ENCODE data around the gene TMEM165. TPM values are rescaled to one million over a fixed set of nuclear protein-coding genes. Genes with fewer than 3 reads are reported as not detected.

Gene TMEM165
- polyA plus RNA-seq, 1 donor from 2014 or later, result 102 TPM

DNA sequence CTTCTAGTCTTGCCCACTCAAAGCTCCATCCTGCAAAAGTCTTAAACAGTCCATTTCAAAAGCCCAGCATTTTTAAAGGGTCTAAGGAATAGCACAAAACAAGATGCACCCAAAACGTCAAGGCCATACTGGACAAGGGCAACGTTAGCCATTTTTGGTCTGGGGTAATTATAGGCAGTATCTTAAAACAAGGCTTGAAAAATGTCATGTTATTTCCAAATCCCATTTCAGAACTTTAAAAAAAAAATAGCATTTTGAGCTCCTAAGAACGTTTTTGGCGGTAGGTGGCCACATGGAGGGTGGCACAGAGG lies 584 bp upstream of the TMEM165 start:
- Histone ChIP-seq H3K27ac (ENCODE audit: low read length) (peak overlapping the region; percentile 39), H3K9me2 (ENCODE audit: insufficient read depth, low read length) (no peaks in the 10 kb centered on the region), H3K27me3 (ENCODE audit: insufficient read depth, low read depth, low read length) (peaks cover 3% of the 10 kb centered on the region)

DNA sequence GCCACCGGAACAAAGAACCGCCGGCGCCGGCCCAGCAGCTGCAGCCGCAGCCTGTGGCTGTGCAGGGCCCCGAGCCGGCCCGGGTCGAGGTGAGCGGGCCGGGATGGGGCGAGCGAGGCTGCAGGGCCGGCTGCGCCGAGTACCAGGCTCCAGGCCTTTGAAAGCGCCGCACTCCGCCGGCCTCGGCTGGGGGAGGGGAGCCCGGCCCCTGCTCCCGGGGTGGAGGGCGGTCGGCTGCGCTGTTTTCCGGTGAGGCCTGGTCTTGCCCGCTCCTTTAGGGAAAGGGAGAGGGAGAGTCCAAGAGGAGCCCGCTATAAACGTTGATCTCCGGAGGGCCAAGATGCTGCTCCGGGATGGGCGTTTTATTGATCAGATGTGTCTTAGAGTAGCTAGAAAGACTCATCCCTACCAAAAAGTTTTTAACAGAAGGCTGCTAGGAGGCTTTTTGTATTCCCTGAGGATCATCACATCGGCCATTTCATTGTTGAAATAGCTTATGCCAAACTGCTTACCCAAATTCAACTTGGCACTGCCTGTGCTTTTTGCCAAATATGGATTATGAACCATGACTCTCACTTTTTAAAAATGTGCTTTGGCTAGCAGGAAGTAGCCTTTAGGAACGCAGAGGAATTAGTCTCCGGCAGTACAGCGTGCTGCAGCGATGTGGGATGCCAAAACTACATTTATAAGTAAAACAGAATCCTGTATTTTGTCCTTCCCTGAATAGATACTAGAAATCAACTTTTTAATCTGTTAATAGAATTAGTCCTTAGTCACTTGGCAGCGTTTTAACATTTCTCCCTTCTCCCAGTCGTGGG lies 760 bp downstream of the TMEM165 start:
- Histone ChIP-seq H3K79me2 (replicated peaks; ENCODE audit: insufficient read depth, low read length) (peaks cover 43% of the 10 kb centered on the region), H3K27ac (ENCODE audit: low read length) (peak overlapping the region; percentile 73), H2AFZ (ENCODE audit: low read depth, low read length) (no peak overlapping the region), H3K36me3 (ENCODE audit: insufficient read depth, low read length) (no peaks in the 10 kb centered on the region), H3K9me2 (ENCODE audit: insufficient read depth, low read length) (no peaks in the 10 kb centered on the region), H3K27me3 (ENCODE audit: insufficient read depth, low read depth, low read length) (peaks cover 3% of the 10 kb centered on the region), H3K4me2 (ENCODE audit: low read length) (peak overlapping the region; percentile 81), H3F3A (ENCODE audit: insufficient read depth, low read length, poor library complexity, severe bottlenecking) (no peaks in the 10 kb centered on the region), H3K9ac (ENCODE audit: low read length) (peak overlapping the region; percentile 85), H3K9me3 (ENCODE audit: low read length) (no peaks in the 10 kb centered on the region), H4K20me1 (ENCODE audit: insufficient read depth) (no peaks in the 10 kb centered on the region), H3K4me3 (ENCODE audit: low read length) (peak overlapping the region; percentile 73)
- TF ChIP-seq TAF1 (IDR thresholded peaks at IDR 0.05; ENCODE audit: low read depth) (no peak), RAD21 (conservative IDR thresholded peaks at IDR 0.05) (no peak), SMC3 (conservative IDR thresholded peaks at IDR 0.05; ENCODE audit: poor library complexity) (no peak), POLR2AphosphoS5 (IDR thresholded peaks at IDR 0.05) (no peak), MXI1 (conservative IDR thresholded peaks at IDR 0.05; ENCODE audit: poor library complexity, severe bottlenecking) (no peak), EP300 (conservative IDR thresholded peaks at IDR 0.05; ENCODE audit: poor library complexity, severe bottlenecking) (no peak), EZH2 (IDR thresholded peaks at IDR 0.05; ENCODE audit: borderline replicate concordance, insufficient read depth, low read length, poor library complexity, severe bottlenecking) (no peak)
- TF ChIP-seq, protein P1, sequence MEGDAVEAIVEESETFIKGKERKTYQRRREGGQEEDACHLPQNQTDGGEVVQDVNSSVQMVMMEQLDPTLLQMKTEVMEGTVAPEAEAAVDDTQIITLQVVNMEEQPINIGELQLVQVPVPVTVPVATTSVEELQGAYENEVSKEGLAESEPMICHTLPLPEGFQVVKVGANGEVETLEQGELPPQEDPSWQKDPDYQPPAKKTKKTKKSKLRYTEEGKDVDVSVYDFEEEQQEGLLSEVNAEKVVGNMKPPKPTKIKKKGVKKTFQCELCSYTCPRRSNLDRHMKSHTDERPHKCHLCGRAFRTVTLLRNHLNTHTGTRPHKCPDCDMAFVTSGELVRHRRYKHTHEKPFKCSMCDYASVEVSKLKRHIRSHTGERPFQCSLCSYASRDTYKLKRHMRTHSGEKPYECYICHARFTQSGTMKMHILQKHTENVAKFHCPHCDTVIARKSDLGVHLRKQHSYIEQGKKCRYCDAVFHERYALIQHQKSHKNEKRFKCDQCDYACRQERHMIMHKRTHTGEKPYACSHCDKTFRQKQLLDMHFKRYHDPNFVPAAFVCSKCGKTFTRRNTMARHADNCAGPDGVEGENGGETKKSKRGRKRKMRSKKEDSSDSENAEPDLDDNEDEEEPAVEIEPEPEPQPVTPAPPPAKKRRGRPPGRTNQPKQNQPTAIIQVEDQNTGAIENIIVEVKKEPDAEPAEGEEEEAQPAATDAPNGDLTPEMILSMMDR (IDR thresholded peaks at IDR 0.05; ENCODE audit: poor library complexity, severe bottlenecking), result no peak
- TF ChIP-seq, protein P2, sequence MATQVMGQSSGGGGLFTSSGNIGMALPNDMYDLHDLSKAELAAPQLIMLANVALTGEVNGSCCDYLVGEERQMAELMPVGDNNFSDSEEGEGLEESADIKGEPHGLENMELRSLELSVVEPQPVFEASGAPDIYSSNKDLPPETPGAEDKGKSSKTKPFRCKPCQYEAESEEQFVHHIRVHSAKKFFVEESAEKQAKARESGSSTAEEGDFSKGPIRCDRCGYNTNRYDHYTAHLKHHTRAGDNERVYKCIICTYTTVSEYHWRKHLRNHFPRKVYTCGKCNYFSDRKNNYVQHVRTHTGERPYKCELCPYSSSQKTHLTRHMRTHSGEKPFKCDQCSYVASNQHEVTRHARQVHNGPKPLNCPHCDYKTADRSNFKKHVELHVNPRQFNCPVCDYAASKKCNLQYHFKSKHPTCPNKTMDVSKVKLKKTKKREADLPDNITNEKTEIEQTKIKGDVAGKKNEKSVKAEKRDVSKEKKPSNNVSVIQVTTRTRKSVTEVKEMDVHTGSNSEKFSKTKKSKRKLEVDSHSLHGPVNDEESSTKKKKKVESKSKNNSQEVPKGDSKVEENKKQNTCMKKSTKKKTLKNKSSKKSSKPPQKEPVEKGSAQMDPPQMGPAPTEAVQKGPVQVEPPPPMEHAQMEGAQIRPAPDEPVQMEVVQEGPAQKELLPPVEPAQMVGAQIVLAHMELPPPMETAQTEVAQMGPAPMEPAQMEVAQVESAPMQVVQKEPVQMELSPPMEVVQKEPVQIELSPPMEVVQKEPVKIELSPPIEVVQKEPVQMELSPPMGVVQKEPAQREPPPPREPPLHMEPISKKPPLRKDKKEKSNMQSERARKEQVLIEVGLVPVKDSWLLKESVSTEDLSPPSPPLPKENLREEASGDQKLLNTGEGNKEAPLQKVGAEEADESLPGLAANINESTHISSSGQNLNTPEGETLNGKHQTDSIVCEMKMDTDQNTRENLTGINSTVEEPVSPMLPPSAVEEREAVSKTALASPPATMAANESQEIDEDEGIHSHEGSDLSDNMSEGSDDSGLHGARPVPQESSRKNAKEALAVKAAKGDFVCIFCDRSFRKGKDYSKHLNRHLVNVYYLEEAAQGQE (IDR thresholded peaks at IDR 0.05; ENCODE audit: borderline replicate concordance), result no peak

More for the DNA sequence above, 584 bp upstream of the TMEM165 start:
- no peaks in the 10 kb centered on the region for H3F3A ChIP-seq (ENCODE audit: insufficient read depth, low read length, poor library complexity, severe bottlenecking)
- H4K20me1 ChIP-seq (ENCODE audit: insufficient read depth), result no peaks in the 10 kb centered on the region
- peak overlapping the region; percentile 73 for H3K4me3 ChIP-seq (ENCODE audit: low read length)
- H2AFZ ChIP-seq (ENCODE audit: low read depth, low read length), result peak overlapping the region; percentile 75
- no peaks in the 10 kb centered on the region for H3K9me3 ChIP-seq (ENCODE audit: low read length)
- no peaks in the 10 kb centered on the region for H3K36me3 ChIP-seq (ENCODE audit: insufficient read depth, low read length)
- peaks cover 36% of the 10 kb centered on the region for H3K79me2 ChIP-seq (replicated peaks; ENCODE audit: insufficient read depth, low read length)
- peak overlapping the region; percentile 79 for H3K4me2 ChIP-seq (ENCODE audit: low read length)
- peak overlapping the region; percentile 85 for H3K9ac ChIP-seq (ENCODE audit: low read length)
- no peak for TF ChIP-seq EZH2 (IDR thresholded peaks at IDR 0.05; ENCODE audit: borderline replicate concordance, insufficient read depth, low read length, poor library complexity, severe bottlenecking)
- TF ChIP-seq MXI1 (conservative IDR thresholded peaks at IDR 0.05; ENCODE audit: poor library complexity, severe bottlenecking), result no peak
- no peak for TF ChIP-seq RAD21 (conservative IDR thresholded peaks at IDR 0.05)
- TF ChIP-seq SMC3 (conservative IDR thresholded peaks at IDR 0.05; ENCODE audit: poor library complexity), result no peak
- no peak for TF ChIP-seq TAF1 (IDR thresholded peaks at IDR 0.05; ENCODE audit: low read depth)
- TF ChIP-seq, protein P1 (IDR thresholded peaks at IDR 0.05; ENCODE audit: poor library complexity, severe bottlenecking), result no peak
- TF ChIP-seq, protein P2 (IDR thresholded peaks at IDR 0.05; ENCODE audit: borderline replicate concordance), result no peak
- no peak for TF ChIP-seq EP300 (conservative IDR thresholded peaks at IDR 0.05; ENCODE audit: poor library complexity, severe bottlenecking)
- no peak for TF ChIP-seq POLR2AphosphoS5 (IDR thresholded peaks at IDR 0.05)
